ENCODE results near the gene JADE2. TPM values are rescaled to one million over a fixed set of nuclear protein-coding genes. Genes with fewer than 3 reads are reported as not detected.

JADE2 gene
- total RNA-seq, 1 experiment from 2014 or later, result 39.9 TPM

GRCh38 chr5:134533115-134533815, 7.8 kb downstream of the JADE2 start (continued):
- TF ChIP-seq ZBTB33 (IDR thresholded peaks at IDR 0.05; ENCODE audit: extremely low read depth, insufficient replicate concordance, low read length), result no peak
- TF ChIP-seq, protein P1, sequence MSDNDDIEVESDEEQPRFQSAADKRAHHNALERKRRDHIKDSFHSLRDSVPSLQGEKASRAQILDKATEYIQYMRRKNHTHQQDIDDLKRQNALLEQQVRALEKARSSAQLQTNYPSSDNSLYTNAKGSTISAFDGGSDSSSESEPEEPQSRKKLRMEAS (IDR thresholded peaks at IDR 0.05), result no peak
- no peak for TF ChIP-seq EZH2phosphoT487 (IDR thresholded peaks at IDR 0.05; ENCODE audit: borderline replicate concordance)

GRCh38 chr5:134534058-134534725, 8.7 kb downstream of the JADE2 start:
- Histone ChIP-seq H4K20me1 (ENCODE audit: insufficient read depth) (no peaks in the 10 kb centered on the region), H3K9me3 (ENCODE audit: control insufficient read depth in 1 of 2, insufficient read depth in 1 of 2, low read depth in 1 of 2, low read length in 2 of 2) (no peaks in the 10 kb centered on the region), H3K79me2 (ENCODE audit: insufficient read depth, low read length) (peaks cover 35% of the 10 kb centered on the region), H2AFZ (ENCODE audit: low read depth, low read length, poor library complexity, severe bottlenecking) (no peak overlapping the region), H3K36me3 (ENCODE audit: control insufficient read depth in 1 of 2, insufficient read depth in 2 of 2, low read length in 2 of 2) (peaks cover 2 to 9% of the 10 kb centered on the region in 2 experiments; a peak in 3 of 4 replicates), H3K4me2 (ENCODE audit: low read length) (no peak overlapping the region), H3K4me1 (ENCODE audit: control insufficient read depth in 1 of 2, insufficient read depth in 2 of 2, low read length in 2 of 2) (peaks cover 13 to 19% of the 10 kb centered on the region in 2 experiments), H3K4me3 (replicated peaks in 1 of 2; ENCODE audit: low read depth in 1 of 2, low read length in 2 of 2) (no peak overlapping the region), H3K27me3 (ENCODE audit: insufficient read depth, low read length) (no peaks in the 10 kb centered on the region), H3K9me2 (ENCODE audit: insufficient read depth) (no peaks in the 10 kb centered on the region), H3K27ac (ENCODE audit: low read depth, low read length) (no peak overlapping the region), H3K9ac (ENCODE audit: low read length) (no peak overlapping the region)
- no peak for DNase-seq (ENCODE audit: low read depth, low spot score)
- BruUV-seq (replicated peaks), result no TSS peak
- ChIA-PET RAD21 (ENCODE audit: low non-redundant PET in 1 of 2, low total read pairs in 2 of 2, uncharacterized antibody in 2 of 2, unreplicated experiment in 2 of 2) (no interaction called here), POLR2A (interaction anchor here (0.6 kb wide), 1 partner anchor 74 kb away, joined by 3 read pairs; no protein-coding TSS in a partner anchor), CTCF (no interaction called here)
- no peak for ATAC-seq
- intact Hi-C loops (cut with micrococcal nuclease), result no loop called here
- TF ChIP-seq, protein P1 (IDR thresholded peaks at IDR 0.05), result no peak
- TF ChIP-seq CBX3 (IDR thresholded peaks at IDR 0.05; ENCODE audit: low read depth) (no peak), SRF (IDR thresholded peaks at IDR 0.05; ENCODE audit: low read depth) (no peak), EZH2 (IDR thresholded peaks at IDR 0.05) (no peak), SP1 (IDR thresholded peaks at IDR 0.05; ENCODE audit: low read depth) (no peak), FOSL1 (IDR thresholded peaks at IDR 0.05; ENCODE audit: low read depth) (no peak), TCF7L2 (IDR thresholded peaks at IDR 0.05; ENCODE audit: borderline replicate concordance, extremely low read depth, insufficient read depth, insufficient read length) (no peak), EGR1 (IDR thresholded peaks at IDR 0.05; ENCODE audit: low read depth) (no peak), RAD21 (IDR thresholded peaks at IDR 0.05; ENCODE audit: low read depth) (no peak), EZH2phosphoT487 (IDR thresholded peaks at IDR 0.05; ENCODE audit: borderline replicate concordance) (no peak), SIN3A (IDR thresholded peaks at IDR 0.05; ENCODE audit: low read depth) (no peak), CEBPB (IDR thresholded peaks at IDR 0.05; ENCODE audit: low read depth) (no peak), ZFX (IDR thresholded peaks at IDR 0.05) (no peak), CTCF (IDR thresholded peaks at IDR 0.05 in 2 of 3, conservative IDR thresholded peaks at IDR 0.05 in 1 of 3; ENCODE audit: borderline replicate concordance in 1 of 3, insufficient read depth in 1 of 3, low read depth in 2 of 3, low read length in 2 of 3) (no peak)
- TF ChIP-seq, protein P2, sequence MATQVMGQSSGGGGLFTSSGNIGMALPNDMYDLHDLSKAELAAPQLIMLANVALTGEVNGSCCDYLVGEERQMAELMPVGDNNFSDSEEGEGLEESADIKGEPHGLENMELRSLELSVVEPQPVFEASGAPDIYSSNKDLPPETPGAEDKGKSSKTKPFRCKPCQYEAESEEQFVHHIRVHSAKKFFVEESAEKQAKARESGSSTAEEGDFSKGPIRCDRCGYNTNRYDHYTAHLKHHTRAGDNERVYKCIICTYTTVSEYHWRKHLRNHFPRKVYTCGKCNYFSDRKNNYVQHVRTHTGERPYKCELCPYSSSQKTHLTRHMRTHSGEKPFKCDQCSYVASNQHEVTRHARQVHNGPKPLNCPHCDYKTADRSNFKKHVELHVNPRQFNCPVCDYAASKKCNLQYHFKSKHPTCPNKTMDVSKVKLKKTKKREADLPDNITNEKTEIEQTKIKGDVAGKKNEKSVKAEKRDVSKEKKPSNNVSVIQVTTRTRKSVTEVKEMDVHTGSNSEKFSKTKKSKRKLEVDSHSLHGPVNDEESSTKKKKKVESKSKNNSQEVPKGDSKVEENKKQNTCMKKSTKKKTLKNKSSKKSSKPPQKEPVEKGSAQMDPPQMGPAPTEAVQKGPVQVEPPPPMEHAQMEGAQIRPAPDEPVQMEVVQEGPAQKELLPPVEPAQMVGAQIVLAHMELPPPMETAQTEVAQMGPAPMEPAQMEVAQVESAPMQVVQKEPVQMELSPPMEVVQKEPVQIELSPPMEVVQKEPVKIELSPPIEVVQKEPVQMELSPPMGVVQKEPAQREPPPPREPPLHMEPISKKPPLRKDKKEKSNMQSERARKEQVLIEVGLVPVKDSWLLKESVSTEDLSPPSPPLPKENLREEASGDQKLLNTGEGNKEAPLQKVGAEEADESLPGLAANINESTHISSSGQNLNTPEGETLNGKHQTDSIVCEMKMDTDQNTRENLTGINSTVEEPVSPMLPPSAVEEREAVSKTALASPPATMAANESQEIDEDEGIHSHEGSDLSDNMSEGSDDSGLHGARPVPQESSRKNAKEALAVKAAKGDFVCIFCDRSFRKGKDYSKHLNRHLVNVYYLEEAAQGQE (IDR thresholded peaks at IDR 0.05; ENCODE audit: low read depth), result no peak
